Transverse colon (tissue), 4 donors: ENCODE data around the gene ATXN2.
A peak's percentile ranks its signal among the peaks of the same experiment; 100 is the strongest.

Experiments used
- CTCF ChIP-seq, 5 experiments: fragments of 200-600 bp in 3 of 5; fragments of 450-650 bp in 2 of 5; sonication (generic) in 3 of 5; IDR thresholded peaks; 1 replicate in 2 of 5; 2 replicates in 3 of 5; pipeline ENCODE4 v1.5.1; 2016 to 2017; ENCODE audit warnings: antibody characterized with exemption in 5 of 5, inconsistent platforms in 3 of 5, mild to moderate bottlenecking in 2 of 5, moderate library complexity in 1 of 5
- POLR2A ChIP-seq: fragments of 450-650 bp; IDR thresholded peaks from one replicate; pipeline ENCODE4 v1.6.1; 2016; ENCODE audit warnings: antibody characterized with exemption, mild to moderate bottlenecking, moderate library complexity
- POLR2AphosphoS5 ChIP-seq, 3 donors: sonication (generic); formaldehyde crosslinking; IDR thresholded peaks; one replicate each; pipeline ENCODE4 v1.6.1; 2016; ENCODE audit warnings: antibody characterized with exemption in 3 of 3

GRCh38 chr12:111424793-111425251, 174.3 kb downstream of the ATXN2 start:
- TF ChIP-seq CTCF (IDR thresholded peaks at IDR 0.05) = peak in 4 of 5 experiments; percentile 14 to 39 (median 27)
- TF ChIP-seq POLR2A = no peak
- no peak for TF ChIP-seq POLR2AphosphoS5 (IDR thresholded peaks at IDR 0.05)
